LNCAP (cell line): ENCODE measurements around the gene ANKRD11.

Experiments
- CTCF ChIP-seq: fragments of 450-650 bp; IDR thresholded peaks from 2 replicates; pipeline ENCODE4 v1.5.1; 2017; ENCODE audit warnings: mild to moderate bottlenecking

The ANKRD11 gene

DNA sequence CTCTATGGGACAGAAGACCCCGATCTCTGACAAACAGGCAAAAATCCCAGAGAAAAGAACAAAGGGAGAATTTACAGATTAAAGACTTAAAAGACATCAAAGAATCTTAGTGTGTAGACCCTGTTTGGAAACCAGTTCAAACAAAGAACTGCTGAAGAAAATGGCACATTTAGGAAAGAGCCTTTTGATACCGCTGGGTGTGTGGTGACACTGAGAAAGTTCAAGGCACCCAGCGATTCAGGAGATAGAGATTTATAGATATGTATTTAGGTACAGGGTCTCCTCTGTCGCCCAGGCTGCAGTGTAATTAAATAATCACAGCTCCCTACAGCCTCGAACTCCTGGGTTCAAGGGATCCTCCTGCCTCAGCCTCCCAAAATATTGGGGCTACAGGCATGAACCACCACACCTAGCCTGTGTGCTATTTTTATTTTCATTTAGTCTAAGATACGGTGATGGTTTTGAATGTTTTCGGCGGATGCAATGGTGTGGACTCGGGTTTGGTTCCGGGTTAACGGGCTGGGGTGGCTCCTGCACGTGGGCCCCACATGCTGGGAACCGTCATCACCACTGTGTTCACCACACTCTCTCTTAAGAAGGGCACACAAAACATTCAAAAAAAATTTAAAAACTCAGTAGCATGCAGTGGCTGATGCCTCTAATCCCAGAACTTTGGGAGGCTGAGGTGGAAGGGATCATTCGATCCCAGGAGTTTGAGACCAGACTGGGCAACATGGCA lies 158.8 kb downstream of the ANKRD11 start:
- no peak for TF ChIP-seq CTCF

DNA sequence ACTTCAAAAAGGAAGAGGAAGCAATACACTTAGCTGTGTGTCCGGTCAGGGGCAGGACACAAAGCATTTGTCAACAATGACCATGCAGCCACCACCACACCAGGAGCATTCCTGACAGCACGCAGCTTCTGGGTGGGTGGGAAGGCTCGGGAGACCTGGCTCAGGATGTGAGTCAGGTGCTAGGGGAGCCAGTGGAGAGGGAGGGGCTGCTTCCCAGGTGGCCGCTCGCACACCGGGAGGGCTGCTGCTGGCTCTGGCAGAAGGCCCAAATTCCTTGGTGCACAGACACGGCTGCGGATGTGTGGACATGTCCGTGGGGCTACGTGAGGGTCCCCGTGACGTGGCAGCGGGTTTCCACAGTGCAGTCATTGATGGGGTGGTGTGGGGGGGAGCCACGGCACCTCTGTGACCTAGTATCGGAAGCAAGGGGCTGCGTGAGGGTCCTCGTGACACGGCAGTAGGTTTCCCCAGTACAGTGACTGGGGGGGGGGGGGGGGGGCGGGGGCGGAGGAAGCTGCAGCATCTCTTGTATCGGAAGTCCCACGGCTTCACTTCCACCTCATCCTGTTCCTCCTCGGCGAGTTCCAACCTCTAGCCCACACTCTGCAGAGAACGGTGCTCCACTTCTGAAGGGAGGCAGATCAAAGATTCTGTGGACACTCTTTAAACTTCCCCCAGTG lies 160.0 kb downstream of the ANKRD11 start:
- no peak for TF ChIP-seq CTCF

DNA sequence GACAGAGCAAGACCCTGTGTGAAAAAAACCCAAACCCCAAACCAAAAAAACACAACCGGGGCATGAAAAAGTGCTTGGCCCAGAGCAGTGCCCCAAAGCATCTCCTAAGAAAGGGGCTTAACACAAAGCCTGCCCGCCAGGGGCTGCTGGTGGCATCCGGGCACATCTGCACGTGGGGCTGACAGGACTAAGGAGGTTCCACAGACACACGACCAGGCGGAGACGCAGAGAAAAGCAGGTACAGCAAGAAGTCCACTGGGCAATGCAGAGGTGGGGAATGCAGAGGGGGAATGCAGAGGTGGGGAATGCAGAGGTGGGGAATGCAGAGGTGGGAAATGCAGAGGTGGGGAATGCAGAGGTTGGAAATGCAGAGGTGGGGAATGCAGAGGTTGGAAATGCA lies 163.6 kb downstream of the ANKRD11 start:
- TF ChIP-seq CTCF: no peak

GRCh38 chr16:89325861-89326471 lies 164.4 kb downstream of the ANKRD11 start:
- TF ChIP-seq CTCF: no peak

GRCh38 chr16:89324056-89325010 lies 166.0 kb downstream of the ANKRD11 start:
- TF ChIP-seq CTCF: no peak

DNA sequence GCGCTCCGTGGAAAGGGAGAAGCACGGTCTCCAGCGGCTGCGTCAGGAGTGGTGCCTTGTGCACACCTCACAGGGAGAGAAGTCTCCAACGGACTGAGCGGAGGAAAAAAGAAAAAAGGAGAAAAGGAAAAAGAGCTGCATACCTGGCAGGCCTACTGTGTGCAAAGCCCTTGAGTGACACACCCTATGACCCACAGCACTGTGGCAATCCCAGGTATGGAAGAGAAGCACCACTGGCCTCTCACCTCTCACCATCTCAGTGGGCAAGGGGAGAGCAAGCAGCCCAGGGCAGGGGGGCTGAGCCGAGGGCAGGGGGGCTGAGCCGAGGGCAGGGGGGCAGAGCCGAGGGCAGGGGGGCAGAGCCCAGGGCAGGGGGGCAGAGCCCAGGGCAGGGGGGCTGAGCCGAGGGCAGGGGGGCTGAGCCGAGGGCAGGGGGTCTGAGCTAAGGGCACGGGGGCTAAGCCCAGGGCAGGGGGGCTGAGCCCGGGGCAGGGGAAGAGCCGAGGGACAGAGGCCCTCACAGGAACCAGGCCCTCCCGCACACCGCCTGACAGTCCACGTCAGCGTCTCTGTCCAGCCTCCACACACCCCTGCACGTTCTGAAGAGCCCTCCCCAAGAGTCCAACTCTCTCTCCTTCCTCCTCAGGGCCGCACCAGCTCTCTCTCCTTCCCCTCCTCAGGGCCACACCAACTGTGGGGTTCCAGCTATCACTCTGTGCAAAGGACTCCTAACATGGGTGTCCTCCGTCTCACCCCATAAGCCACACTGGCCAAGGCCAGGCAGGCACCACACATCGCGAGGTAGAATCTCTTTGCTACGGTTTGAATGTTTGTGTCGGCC lies 167.0 kb downstream of the ANKRD11 start:
- no peak for TF ChIP-seq CTCF
